Astrocyte of the cerebellum (primary cell): ENCODE data around the gene CDK5RAP1.
"Not testable (repeated sequence)": the region's sequence is repeated elsewhere in the genome, so short reads cannot be mapped to it uniquely, and the experiment has no call there.

Experiments
- DNase-seq: peaks from one replicate; pipeline ENCODE4 v3.0.0-alpha.2; 2011; ENCODE audit warnings: low read depth
- H3K4me3 ChIP-seq: 2 replicates; pipeline ENCODE4 v1.5.1; 2011; ENCODE audit warnings: mild to moderate bottlenecking, low read depth, low read length, moderate library complexity
- in situ Hi-C: cut with HindIII; loops from 2 replicates; pipeline ENCODE4 v1.10.0; 2017; ENCODE audit warnings: low sequenced_read_pairs
- TF ChIP-seq, protein P1 (sequence below): IDR thresholded peaks from 2 replicates; pipeline ENCODE4 v1.5.1; 2012; ENCODE audit warnings: low read length, low read depth, moderate library complexity, mild to moderate bottlenecking; ENCODE audit errors: missing control alignments

The CDK5RAP1 gene

DNA sequence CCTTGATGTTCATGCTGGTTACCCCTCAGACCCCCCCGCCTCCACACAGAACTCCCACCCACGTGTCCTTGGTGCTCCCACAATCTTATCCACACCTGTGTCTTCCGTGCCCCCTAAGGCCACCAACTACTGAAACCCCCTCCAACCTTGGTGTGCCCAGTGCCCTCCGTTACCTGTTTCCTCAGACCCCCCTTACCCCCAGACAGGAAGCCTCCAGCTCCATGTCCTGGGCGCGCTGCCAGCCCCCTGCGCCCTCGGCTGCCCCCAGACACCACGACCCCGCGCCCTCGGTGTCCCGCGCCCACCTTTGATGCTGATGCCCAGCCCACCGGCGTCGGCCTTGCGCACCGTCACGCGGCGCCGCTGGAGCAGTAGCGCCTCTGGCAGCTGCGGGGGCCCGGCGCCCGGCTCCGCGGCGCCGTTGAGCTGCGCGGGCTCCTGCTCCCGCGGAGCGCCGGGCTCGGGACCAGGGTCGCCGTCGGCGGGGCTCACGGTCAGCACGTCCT, 41.7 kb upstream of the CDK5RAP1 start:
- TF ChIP-seq, protein P1, sequence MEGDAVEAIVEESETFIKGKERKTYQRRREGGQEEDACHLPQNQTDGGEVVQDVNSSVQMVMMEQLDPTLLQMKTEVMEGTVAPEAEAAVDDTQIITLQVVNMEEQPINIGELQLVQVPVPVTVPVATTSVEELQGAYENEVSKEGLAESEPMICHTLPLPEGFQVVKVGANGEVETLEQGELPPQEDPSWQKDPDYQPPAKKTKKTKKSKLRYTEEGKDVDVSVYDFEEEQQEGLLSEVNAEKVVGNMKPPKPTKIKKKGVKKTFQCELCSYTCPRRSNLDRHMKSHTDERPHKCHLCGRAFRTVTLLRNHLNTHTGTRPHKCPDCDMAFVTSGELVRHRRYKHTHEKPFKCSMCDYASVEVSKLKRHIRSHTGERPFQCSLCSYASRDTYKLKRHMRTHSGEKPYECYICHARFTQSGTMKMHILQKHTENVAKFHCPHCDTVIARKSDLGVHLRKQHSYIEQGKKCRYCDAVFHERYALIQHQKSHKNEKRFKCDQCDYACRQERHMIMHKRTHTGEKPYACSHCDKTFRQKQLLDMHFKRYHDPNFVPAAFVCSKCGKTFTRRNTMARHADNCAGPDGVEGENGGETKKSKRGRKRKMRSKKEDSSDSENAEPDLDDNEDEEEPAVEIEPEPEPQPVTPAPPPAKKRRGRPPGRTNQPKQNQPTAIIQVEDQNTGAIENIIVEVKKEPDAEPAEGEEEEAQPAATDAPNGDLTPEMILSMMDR, result no peak
- in situ Hi-C loops, result no loop called here
- peak overlapping the region; percentile 55 for H3K4me3 ChIP-seq
- DNase-seq, result no peak

DNA sequence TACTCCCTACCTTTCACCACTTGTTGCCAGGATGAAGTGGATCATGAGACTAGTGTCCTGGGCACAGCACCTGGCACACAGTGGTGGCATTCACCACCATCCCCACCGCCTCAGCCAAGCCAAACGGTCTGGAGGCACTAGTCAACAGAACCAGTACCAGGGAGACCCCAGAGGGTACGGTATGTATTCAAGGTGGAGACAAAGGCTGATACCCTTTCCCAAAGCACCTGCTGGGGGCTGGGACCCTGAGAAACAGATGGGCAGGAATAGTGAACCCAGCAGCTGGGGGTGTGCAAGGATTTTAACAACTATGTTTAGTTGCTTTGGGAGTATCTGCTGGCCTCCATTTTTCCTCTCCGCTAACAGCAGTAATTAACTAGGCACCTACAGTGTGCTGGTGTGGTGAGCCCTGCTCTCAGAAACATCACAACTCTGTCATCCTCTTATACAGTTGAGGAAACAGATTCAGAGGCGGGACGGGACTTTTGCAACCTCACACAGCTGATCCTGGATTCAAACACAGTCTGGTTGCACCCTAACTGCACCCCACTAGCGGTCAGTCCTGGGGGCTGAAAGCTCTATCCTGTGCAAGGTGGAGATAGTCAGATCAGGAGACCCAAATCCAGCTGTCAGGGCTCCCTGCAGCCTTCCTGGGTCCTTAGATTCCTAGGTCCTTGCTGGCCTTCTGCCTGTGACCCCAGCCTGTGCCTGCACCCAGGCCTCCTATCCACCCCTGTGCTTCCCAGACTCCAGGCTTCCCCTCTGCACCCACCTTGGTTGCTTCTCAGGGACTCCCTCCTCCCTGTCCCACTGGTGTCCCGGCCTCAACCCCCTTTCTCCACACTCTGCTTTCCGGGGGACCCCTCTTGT, 41.1 kb upstream of the CDK5RAP1 start:
- TF ChIP-seq, protein P1, result no peak
- no peak for DNase-seq
- peak overlapping the region; percentile 55 for H3K4me3 ChIP-seq
- in situ Hi-C loops, result no loop called here

DNA sequence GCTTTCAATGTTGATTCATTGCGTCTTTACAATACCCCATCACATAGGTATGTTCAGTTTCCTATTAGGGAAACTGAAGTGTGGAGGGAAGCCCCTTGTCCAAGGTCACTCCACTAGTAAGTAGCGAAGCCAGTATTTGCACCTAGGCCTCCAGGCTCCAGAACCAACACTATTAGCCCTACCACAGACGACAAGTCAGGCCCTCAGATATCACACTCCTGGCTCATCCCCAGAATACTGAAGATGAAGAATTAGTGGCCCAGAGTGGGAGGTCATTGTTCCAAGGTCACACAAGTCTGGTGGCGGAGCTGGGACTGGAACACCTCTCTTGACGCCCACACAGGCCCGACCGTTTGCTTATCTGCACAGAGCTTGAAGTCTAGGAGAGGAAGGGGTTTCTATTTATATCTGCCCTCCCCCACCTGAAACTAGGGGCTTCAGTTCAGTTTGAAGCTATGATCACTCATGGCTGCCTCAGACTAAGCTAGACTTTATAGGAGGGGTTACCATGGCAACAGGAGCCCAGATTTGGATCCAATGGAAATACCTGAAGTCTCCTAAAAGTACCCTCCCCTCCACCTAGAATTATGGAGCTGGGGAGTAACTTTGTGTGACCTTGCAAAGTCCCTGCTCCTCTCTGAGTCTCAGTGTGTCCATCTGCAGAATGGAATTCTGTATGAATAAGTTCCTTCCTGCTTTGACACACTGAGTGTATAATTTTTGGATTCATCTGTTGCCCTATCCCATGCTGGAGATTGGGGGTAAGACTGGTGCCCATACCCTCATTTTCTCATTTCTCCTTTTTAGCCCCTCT, 40.0 kb upstream of the CDK5RAP1 start:
- no peak for DNase-seq
- TF ChIP-seq, protein P1, result no peak
- no peak overlapping the region for H3K4me3 ChIP-seq
- in situ Hi-C loops, result no loop called here

DNA sequence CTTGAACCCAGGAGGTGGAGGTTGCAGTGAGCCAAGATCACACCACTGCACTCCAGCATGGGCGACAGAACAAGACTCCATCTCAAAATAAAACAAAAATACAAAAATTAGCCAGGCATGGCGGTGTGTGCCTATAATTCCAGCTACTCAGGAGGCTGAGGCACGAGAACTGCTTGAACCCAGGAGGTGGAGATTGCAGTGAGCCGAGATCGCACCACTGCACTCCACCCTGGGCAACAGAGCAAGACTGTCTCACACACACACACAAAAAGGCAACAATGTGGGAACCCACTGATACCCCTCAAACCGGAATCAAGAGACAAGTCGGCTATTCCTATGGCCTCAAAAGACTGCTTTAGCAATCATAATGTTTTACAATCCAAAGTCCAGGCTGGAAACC, 39.2 kb upstream of the CDK5RAP1 start:
- in situ Hi-C loops, result not testable (repeated sequence)

DNA sequence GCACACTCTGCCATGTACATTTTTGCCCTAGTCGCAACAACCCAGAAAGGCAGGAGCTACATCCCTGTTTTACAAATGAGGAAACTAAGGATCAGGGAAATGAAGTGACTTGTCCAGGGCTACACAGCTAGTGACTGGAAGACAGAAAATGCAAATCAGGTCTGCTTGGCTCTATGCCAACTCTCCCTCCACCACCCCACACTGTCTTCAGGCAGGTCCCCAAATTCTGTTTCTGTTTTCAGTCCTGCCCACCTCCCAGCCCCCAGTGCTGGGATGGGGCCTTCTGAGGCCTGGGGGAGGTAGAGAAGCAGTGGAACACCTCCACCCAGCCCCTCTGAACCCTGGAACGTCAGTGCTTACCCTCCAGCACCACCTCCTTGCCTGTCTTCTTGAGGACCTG, 37.2 kb upstream of the CDK5RAP1 start:
- no peak overlapping the region for H3K4me3 ChIP-seq
- TF ChIP-seq, protein P1, result no peak
- in situ Hi-C loops, result no loop called here
- no peak for DNase-seq

More for the DNA sequence above, 39.2 kb upstream of the CDK5RAP1 start:
- not testable (repeated sequence) for DNase-seq, H3K4me3 ChIP-seq

DNA sequence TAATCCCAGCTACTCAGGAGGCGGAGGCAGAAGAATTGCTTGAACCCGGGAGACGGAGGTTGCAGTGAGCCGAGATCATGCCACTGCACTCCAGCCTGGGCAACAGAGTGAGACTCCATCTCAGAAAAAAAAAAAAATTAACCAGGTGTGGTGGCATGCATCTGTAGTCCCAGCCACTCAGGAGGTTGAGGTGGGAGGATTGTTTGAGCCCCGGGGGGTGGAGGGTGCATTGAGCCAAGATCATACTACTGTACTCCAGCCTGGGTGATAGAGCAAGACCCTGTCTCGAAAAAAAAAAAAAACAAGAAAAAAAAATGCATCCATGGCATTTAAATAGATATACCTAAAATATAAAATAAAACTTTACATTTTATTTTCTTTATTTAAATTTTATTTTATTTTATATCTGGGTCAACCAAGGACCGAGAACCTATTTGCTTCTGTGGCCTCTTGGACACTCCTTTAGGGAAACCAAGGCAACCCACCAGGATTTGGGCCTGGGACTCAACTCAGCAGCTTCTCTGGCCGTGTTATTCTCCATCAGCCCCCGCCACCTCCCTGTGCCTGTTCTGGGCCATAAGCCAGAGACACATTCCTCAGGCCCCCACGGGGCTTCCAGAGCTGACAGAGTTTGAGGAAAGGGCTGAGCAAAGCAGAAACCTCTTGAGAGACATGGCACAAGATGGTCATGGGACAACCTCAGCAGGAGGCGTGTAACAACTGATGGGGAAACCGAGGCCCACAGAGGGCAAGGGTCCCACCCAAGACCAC, 36.0 kb upstream of the CDK5RAP1 start:
- in situ Hi-C loops, result no loop called here
- TF ChIP-seq, protein P1, result no peak
- H3K4me3 ChIP-seq, result no peak overlapping the region
- peak; percentile 58 for DNase-seq
